ENCODE data around the gene POLR3B.
"Not testable (repeated sequence)": the region's sequence is repeated elsewhere in the genome, so short reads cannot be mapped to it uniquely, and the experiment has no call there.

POLR3B gene

GRCh38 chr12:106357549-106358395 lies at the start of gene POLR3B:
TSS of gene POLR3B (plus strand) at chr12:106357748. CDS start at chr12:106357880, 132 bp downstream.
- peak; percentile 96 for DNase-seq

- DNase-seq = no peak
Observed at GRCh38 chr12:106308121-106308520, 49.4 kb upstream of the POLR3B start.

GRCh38 chr12:106308611-106309010 lies 48.9 kb upstream of the POLR3B start:
- DNase-seq = no peak

GRCh38 chr12:106309671-106310505 lies 47.7 kb upstream of the POLR3B start:
- DNase-seq = no peak

GRCh38 chr12:106310687-106311086 lies 46.9 kb upstream of the POLR3B start:
- no peak for DNase-seq

GRCh38 chr12:106311139-106311538 lies 46.4 kb upstream of the POLR3B start:
- DNase-seq = no peak

GRCh38 chr12:106313413-106313812 lies 44.1 kb upstream of the POLR3B start:
- not testable (repeated sequence) for DNase-seq

- no peak for DNase-seq
Observed at GRCh38 chr12:106315523-106315922, 42.0 kb upstream of the POLR3B start.

GRCh38 chr12:106317406-106318082 lies 40.0 kb upstream of the POLR3B start:
- DNase-seq = no peak

- no peak for DNase-seq
Observed at GRCh38 chr12:106321139-106321850, 36.3 kb upstream of the POLR3B start.

- DNase-seq = no peak
Observed at GRCh38 chr12:106323537-106323936, 34.0 kb upstream of the POLR3B start.

GRCh38 chr12:106327309-106327869 lies 30.2 kb upstream of the POLR3B start:
- no peak for DNase-seq

GRCh38 chr12:106328735-106329134 lies 28.8 kb upstream of the POLR3B start:
- no peak for DNase-seq

GRCh38 chr12:106329231-106329982 lies 28.1 kb upstream of the POLR3B start:
- DNase-seq = no peak

GRCh38 chr12:106331599-106331998 lies 25.9 kb upstream of the POLR3B start:
- DNase-seq = no peak

GRCh38 chr12:106332536-106332935 lies 25.0 kb upstream of the POLR3B start:
- DNase-seq = no peak

GRCh38 chr12:106333010-106333409 lies 24.5 kb upstream of the POLR3B start:
- no peak for DNase-seq

- DNase-seq = no peak
Observed at GRCh38 chr12:106333756-106334155, 23.8 kb upstream of the POLR3B start.

GRCh38 chr12:106341086-106341877 lies 16.3 kb upstream of the POLR3B start:
- no peak for DNase-seq

- DNase-seq = no peak
Observed at GRCh38 chr12:106342397-106343213, 14.9 kb upstream of the POLR3B start.

All from CD4-positive, alpha-beta T cell treated with Interleukin-17A for 4 hours (primary cell).